GM23248 (cell line): ENCODE measurements around the gene RNF130.

Experiments used
- EZH2 ChIP-seq: fragments of 200-600 bp; sonication (generic); IDR thresholded peaks from 2 replicates; pipeline ENCODE4 v1.6.1; 2018; ENCODE audit warnings: antibody characterized with exemption, mild to moderate bottlenecking; ENCODE audit not compliant: insufficient read depth, poor library complexity, severe bottlenecking
- EZH2phosphoT487 ChIP-seq: fragments of 200-600 bp; sonication (generic); IDR thresholded peaks from 2 replicates; pipeline ENCODE4 v1.6.1; 2018; ENCODE audit warnings: antibody characterized with exemption, moderate library complexity, mild to moderate bottlenecking, low read depth; ENCODE audit not compliant: insufficient read depth

DNA sequence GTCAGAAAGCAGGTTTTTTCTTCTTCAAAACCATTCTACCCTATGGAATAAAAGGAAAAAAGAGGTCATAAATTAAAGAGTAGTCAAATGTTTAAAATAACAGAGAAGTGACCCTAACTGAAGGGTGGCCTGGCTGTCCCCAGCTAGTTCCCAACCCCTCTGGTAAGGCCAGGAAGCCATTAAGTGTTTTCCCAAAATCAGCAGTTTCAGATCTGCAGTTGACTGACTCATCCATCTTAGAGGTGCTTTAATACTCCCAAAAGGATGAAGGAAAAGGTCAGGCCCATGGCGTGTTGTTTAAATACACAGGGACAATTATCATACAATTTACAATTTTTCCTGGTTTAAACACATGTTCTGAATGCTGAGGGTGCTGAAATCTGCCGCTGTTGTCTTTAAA is 115.9 kb downstream of the RNF130 start:
- TF ChIP-seq EZH2, result no peak
- no peak for TF ChIP-seq EZH2phosphoT487
